Chondrocyte (in vitro differentiated cells): Measurements from ENCODE around the gene PPM1H. TPM values are rescaled to one million over a fixed set of nuclear protein-coding genes. Genes with fewer than 3 reads are reported as not detected.

Experiments used
- DNase-seq: peaks from one replicate; pipeline ENCODE4 v3.0.0; 2021; ENCODE audit warnings: mixed read lengths, low spot score
- H3K27ac Mint-ChIP-seq: one replicate; pipeline ENCODE4 v1.8.0; 2021; ENCODE audit warnings: mild to moderate bottlenecking, moderate library complexity, mixed read lengths; ENCODE audit not compliant: unreplicated experiment
- H3K27me3 Mint-ChIP-seq: 2 replicates; pipeline ENCODE4 v1.8.0; 2021; ENCODE audit warnings: low read depth, mixed read lengths
- H3K36me3 Mint-ChIP-seq: 2 replicates; pipeline ENCODE4 v1.8.0; 2021; ENCODE audit warnings: low read depth, mixed read lengths
- H3K4me1 Mint-ChIP-seq: 2 replicates; pipeline ENCODE4 v1.8.0; 2021; ENCODE audit warnings: low read depth, mild to moderate bottlenecking, mixed read lengths
- H3K4me3 Mint-ChIP-seq: one replicate; pipeline ENCODE4 v1.8.0; 2021; ENCODE audit warnings: mild to moderate bottlenecking, moderate library complexity, mixed read lengths; ENCODE audit not compliant: unreplicated experiment
- H3K9me3 Mint-ChIP-seq: 2 replicates; pipeline ENCODE4 v1.8.0; 2021; ENCODE audit warnings: low read depth, mixed read lengths
- CTCF ChIP-seq: fragments of 200-600 bp; sonication (generic); IDR thresholded peaks from 2 replicates; pipeline ENCODE4 v1.5.0; 2021; ENCODE audit warnings: antibody characterized with exemption, mild to moderate bottlenecking, moderate library complexity
- total RNA-seq: library from RNA; stranded (reverse); gene quantifications from 3 replicates; pipeline ENCODE4 v1.2.1, GENCODE V29; 2021

PPM1H gene
- total RNA-seq, 1 donor from 2014 or later: 34.3 TPM

- DNase-seq: no peak
- Mint-ChIP-seq H3K4me1 (peaks cover 41% of the 10 kb centered on the region), H3K9me3 (no peaks in the 10 kb centered on the region), H3K4me3 (no peak overlapping the region), H3K36me3 (peaks cover 11% of the 10 kb centered on the region), H3K27ac (no peak overlapping the region), H3K27me3 (no peaks in the 10 kb centered on the region)
- TF ChIP-seq CTCF: no peak
Observed at GRCh38 chr12:62916632-62917425, 18.1 kb downstream of the PPM1H start.

GRCh38 chr12:62915204-62915529 is 19.8 kb downstream of the PPM1H start:
- Mint-ChIP-seq H3K4me3 (no peak overlapping the region), H3K27ac (no peak overlapping the region), H3K27me3 (no peaks in the 10 kb centered on the region), H3K4me1 (peaks cover 32% of the 10 kb centered on the region), H3K36me3 (peaks cover 17% of the 10 kb centered on the region), H3K9me3 (no peaks in the 10 kb centered on the region)
- no peak for DNase-seq
- no peak for TF ChIP-seq CTCF

- no peaks in the 10 kb centered on the region for H3K27me3 Mint-ChIP-seq
- DNase-seq: no peak
- no peak overlapping the region for H3K27ac Mint-ChIP-seq
- H3K4me1 Mint-ChIP-seq: peaks cover 28% of the 10 kb centered on the region
- no peak for TF ChIP-seq CTCF
- H3K4me3 Mint-ChIP-seq: no peak overlapping the region
- no peaks in the 10 kb centered on the region for H3K9me3 Mint-ChIP-seq
- H3K36me3 Mint-ChIP-seq: peaks cover 18% of the 10 kb centered on the region
Observed at GRCh38 chr12:62914443-62915203, 20.3 kb downstream of the PPM1H start.

GRCh38 chr12:62913380-62913779 is 21.6 kb downstream of the PPM1H start:
- H3K27ac Mint-ChIP-seq: no peak overlapping the region
- TF ChIP-seq CTCF: no peak
- H3K4me1 Mint-ChIP-seq: peaks cover 20% of the 10 kb centered on the region
- peaks cover 19% of the 10 kb centered on the region for H3K36me3 Mint-ChIP-seq
- DNase-seq: no peak
- no peaks in the 10 kb centered on the region for H3K9me3 Mint-ChIP-seq
- no peak overlapping the region for H3K4me3 Mint-ChIP-seq
- no peaks in the 10 kb centered on the region for H3K27me3 Mint-ChIP-seq

GRCh38 chr12:62912644-62913043 is 22.3 kb downstream of the PPM1H start:
- Mint-ChIP-seq H3K9me3 (no peaks in the 10 kb centered on the region), H3K4me3 (no peak overlapping the region), H3K27ac (no peak overlapping the region), H3K36me3 (peaks cover 19% of the 10 kb centered on the region), H3K4me1 (peaks cover 17% of the 10 kb centered on the region), H3K27me3 (no peaks in the 10 kb centered on the region)
- no peak for TF ChIP-seq CTCF
- no peak for DNase-seq
